GM19043 (cell line): ENCODE results near the gene PACRG.
"Not testable (repeated sequence)": the region's sequence is repeated elsewhere in the genome, so short reads cannot be mapped to it uniquely, and the experiment has no call there.

ENCODE experiments used
- ATAC-seq: cut with Tn5 transposase; IDR thresholded peaks from one replicate; pipeline ENCODE4 v1.9.1; 2021; ENCODE audit warnings: low read depth; ENCODE audit not compliant: unreplicated experiment

The PACRG gene

GRCh38 chr6:163296835-163297519 is 569.2 kb downstream of the PACRG start:
- no peak for ATAC-seq

GRCh38 chr6:163298079-163298830 is 570.5 kb downstream of the PACRG start:
- no peak for ATAC-seq

- no peak for ATAC-seq
Measured at GRCh38 chr6:163300838-163301237, 573.1 kb downstream of the PACRG start.

- ATAC-seq, result no peak
Measured at GRCh38 chr6:163301726-163302635, 574.2 kb downstream of the PACRG start.

- no peak for ATAC-seq
Measured at GRCh38 chr6:163302747-163303146, 575.0 kb downstream of the PACRG start.

- no peak for ATAC-seq
Measured at GRCh38 chr6:163306000-163306399, 578.2 kb downstream of the PACRG start.

- no peak for ATAC-seq
Measured at GRCh38 chr6:163308629-163309440, 581.1 kb downstream of the PACRG start.

GRCh38 chr6:163309491-163310026 is 581.8 kb downstream of the PACRG start:
- ATAC-seq, result no peak

- ATAC-seq, result no peak
Measured at GRCh38 chr6:163310096-163310972, 582.6 kb downstream of the PACRG start.

- no peak for ATAC-seq
Measured at GRCh38 chr6:163310973-163311383, 583.2 kb downstream of the PACRG start.

- ATAC-seq, result no peak
Measured at GRCh38 chr6:163311830-163312229, 584.1 kb downstream of the PACRG start.

- ATAC-seq, result no peak
Measured at GRCh38 chr6:163313566-163313965, 585.8 kb downstream of the PACRG start.

- ATAC-seq, result no peak
Measured at GRCh38 chr6:163313981-163314380, 586.2 kb downstream of the PACRG start.

GRCh38 chr6:163314791-163315470 is 587.2 kb downstream of the PACRG start:
- no peak for ATAC-seq

- ATAC-seq, result not testable (repeated sequence)
Measured at GRCh38 chr6:163316866-163317495, 589.2 kb downstream of the PACRG start.

- no peak for ATAC-seq
Measured at GRCh38 chr6:163318071-163318786, 590.5 kb downstream of the PACRG start.

GRCh38 chr6:163319609-163320366 is 592.0 kb downstream of the PACRG start:
- ATAC-seq, result no peak
